ENCODE results near the gene TTC7B. TPM values are rescaled to one million over a fixed set of nuclear protein-coding genes. Genes with fewer than 3 reads are reported as not detected.

Gene TTC7B
- total RNA-seq, 1 donor from 2014 or later: 20.6 TPM

- H3K27ac Mint-ChIP-seq: no peak overlapping the region
- H3K27me3 ChIP-seq: no peaks in the 10 kb centered on the region
- no peaks in the 10 kb centered on the region for H3K4me1 ChIP-seq
- H3K9me3 ChIP-seq (ENCODE audit: low read depth): no peaks in the 10 kb centered on the region
- no peaks in the 10 kb centered on the region for H3K36me3 Mint-ChIP-seq
- H3K79me2 ChIP-seq (ENCODE audit: low read depth): no peaks in the 10 kb centered on the region
- H2AFZ ChIP-seq (replicated peaks): no peak overlapping the region
- no peak overlapping the region for H3K9ac ChIP-seq
- H3K4me2 ChIP-seq: no peak overlapping the region
- H3K4me3 Mint-ChIP-seq: no peak overlapping the region
- H3K4me1 Mint-ChIP-seq: peaks cover 19% of the 10 kb centered on the region
- no peaks in the 10 kb centered on the region for H4K20me1 ChIP-seq (ENCODE audit: low read depth)
- no peaks in the 10 kb centered on the region for H3K9me3 Mint-ChIP-seq
- no peak for TF ChIP-seq CTCF (IDR thresholded peaks at IDR 0.05)
- H3K36me3 ChIP-seq: no peaks in the 10 kb centered on the region
- peaks cover 10% of the 10 kb centered on the region for H3K27me3 Mint-ChIP-seq (ENCODE audit: insufficient read depth, low read depth)
- no peaks in the 10 kb centered on the region for H3F3A ChIP-seq (ENCODE audit: low read depth)
- no peak for DNase-seq (ENCODE audit: low spot score)
- H3K27ac ChIP-seq: no peak overlapping the region
- no peak overlapping the region for H3K4me3 ChIP-seq
Measured at GRCh38 chr14:90502760-90503159, 313.5 kb downstream of the TTC7B start.

GRCh38 chr14:90500665-90501370, 315.4 kb downstream of the TTC7B start:
- TF ChIP-seq CTCF (IDR thresholded peaks at IDR 0.05): no peak
- no peak for TF ChIP-seq EZH2phosphoT487 (IDR thresholded peaks at IDR 0.05)
- no peak for TF ChIP-seq EZH2 (IDR thresholded peaks at IDR 0.05)
- Mint-ChIP-seq H3K9me3 (no peaks in the 10 kb centered on the region), H3K4me1 (peaks cover 19% of the 10 kb centered on the region), H3K27me3 (ENCODE audit: insufficient read depth, low read depth) (peaks cover 14% of the 10 kb centered on the region), H3K4me3 (no peak overlapping the region), H3K27ac (peak overlapping the region; percentile 36), H3K36me3 (no peaks in the 10 kb centered on the region)
- Histone ChIP-seq H3F3A (ENCODE audit: low read depth) (no peaks in the 10 kb centered on the region), H3K4me2 (no peak overlapping the region), H3K27ac (no peak overlapping the region), H2AFZ (replicated peaks) (no peak overlapping the region), H3K36me3 (no peaks in the 10 kb centered on the region), H3K4me3 (no peak overlapping the region), H3K9me3 (ENCODE audit: low read depth) (no peaks in the 10 kb centered on the region), H4K20me1 (ENCODE audit: low read depth) (no peaks in the 10 kb centered on the region), H3K79me2 (ENCODE audit: low read depth) (no peaks in the 10 kb centered on the region), H3K9ac (no peak overlapping the region), H3K27me3 (no peaks in the 10 kb centered on the region), H3K4me1 (no peaks in the 10 kb centered on the region)
- DNase-seq (ENCODE audit: low spot score): peak; percentile 39

GRCh38 chr14:90499908-90500664, 316.1 kb downstream of the TTC7B start:
- H3K9ac ChIP-seq: no peak overlapping the region
- no peaks in the 10 kb centered on the region for H3K27me3 ChIP-seq
- peaks cover 18% of the 10 kb centered on the region for H3K4me1 Mint-ChIP-seq
- H3K9me3 Mint-ChIP-seq: peaks cover 3% of the 10 kb centered on the region
- H3K36me3 ChIP-seq: no peaks in the 10 kb centered on the region
- H3K27me3 Mint-ChIP-seq (ENCODE audit: insufficient read depth, low read depth): peaks cover 15% of the 10 kb centered on the region
- peak overlapping the region; percentile 36 for H3K27ac Mint-ChIP-seq
- H3K27ac ChIP-seq: no peak overlapping the region
- no peak overlapping the region for H3K4me3 Mint-ChIP-seq
- no peaks in the 10 kb centered on the region for H4K20me1 ChIP-seq (ENCODE audit: low read depth)
- H3K4me1 ChIP-seq: no peaks in the 10 kb centered on the region
- no peak overlapping the region for H3K4me2 ChIP-seq
- H2AFZ ChIP-seq (replicated peaks): no peak overlapping the region
- no peaks in the 10 kb centered on the region for H3F3A ChIP-seq (ENCODE audit: low read depth)
- no peak overlapping the region for H3K4me3 ChIP-seq
- H3K79me2 ChIP-seq (ENCODE audit: low read depth): no peaks in the 10 kb centered on the region
- H3K36me3 Mint-ChIP-seq: no peaks in the 10 kb centered on the region
- no peak for DNase-seq (ENCODE audit: low spot score)
- TF ChIP-seq EZH2phosphoT487 (IDR thresholded peaks at IDR 0.05) (no peak), EZH2 (IDR thresholded peaks at IDR 0.05) (no peak), CTCF (IDR thresholded peaks at IDR 0.05) (no peak)
- H3K9me3 ChIP-seq (ENCODE audit: low read depth): no peaks in the 10 kb centered on the region

Data from neural progenitor cell (in vitro differentiated cells).